GM21381 (cell line): Measurements from ENCODE around the gene PEX26.

Source experiments
- ATAC-seq: cut with Tn5 transposase; IDR thresholded peaks from one replicate; pipeline ENCODE4 v1.9.1; 2021; ENCODE audit warnings: mild to moderate bottlenecking, moderate library complexity; ENCODE audit not compliant: unreplicated experiment

The PEX26 gene

DNA sequence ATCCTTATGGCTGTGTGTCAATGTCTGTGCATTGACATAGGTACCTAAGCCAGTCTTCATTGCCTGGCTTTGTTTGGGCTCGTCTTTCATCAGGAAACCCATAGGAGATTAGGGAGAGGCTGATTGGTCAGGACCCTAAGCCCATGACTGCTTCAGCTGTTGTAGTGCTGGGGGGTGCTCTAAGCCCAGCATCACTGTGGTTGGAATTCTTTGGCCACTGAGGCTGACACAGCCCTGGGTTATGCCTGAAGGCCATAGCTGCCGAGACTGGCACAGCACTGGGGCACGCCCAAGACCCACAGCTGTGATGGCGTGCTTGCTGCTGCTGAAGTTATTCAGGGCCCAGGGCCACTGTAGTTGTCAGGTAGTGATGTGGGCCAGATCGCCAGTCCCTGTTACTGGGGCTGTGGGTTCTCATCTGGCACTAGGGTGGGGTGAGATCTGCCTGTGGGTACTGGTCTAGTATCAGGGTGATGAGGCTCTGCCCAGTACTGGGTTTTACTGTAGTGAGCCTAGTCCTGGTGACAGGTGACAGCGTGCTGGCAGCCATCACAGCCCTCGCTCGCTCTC, 77.1 kb downstream of the PEX26 start:
- ATAC-seq = no peak
